ENCODE measurements around the gene TFCP2L1.
"Not testable (repeated sequence)": the region's sequence is repeated elsewhere in the genome, so short reads cannot be mapped to it uniquely, and the experiment has no call there.

The TFCP2L1 gene

GRCh38 chr2:121284463-121285449 lies at the start of gene TFCP2L1:
Gene TFCP2L1 (minus strand): TSS chr2:121285202. CDS start chr2:121285109, 93 bp downstream.
- no peak for DNase-seq (ENCODE audit: low read depth in 1 of 2, low spot score in 1 of 2)

- DNase-seq (ENCODE audit: low read depth in 1 of 2, low spot score in 1 of 2): no peak
Measured at GRCh38 chr2:121333834-121334558, 49.0 kb upstream of the TFCP2L1 start.

GRCh38 chr2:121333231-121333630 lies 48.2 kb upstream of the TFCP2L1 start:
- no peak for DNase-seq (ENCODE audit: low read depth in 1 of 2, low spot score in 1 of 2)

- DNase-seq (ENCODE audit: low read depth in 1 of 2, low spot score in 1 of 2): not testable (repeated sequence)
Measured at GRCh38 chr2:121331324-121331723, 46.3 kb upstream of the TFCP2L1 start.

- DNase-seq (ENCODE audit: low read depth in 1 of 2, low spot score in 1 of 2): no peak
Measured at GRCh38 chr2:121330921-121331320, 45.9 kb upstream of the TFCP2L1 start.

- no peak for DNase-seq (ENCODE audit: low read depth in 1 of 2, low spot score in 1 of 2)
Measured at GRCh38 chr2:121329786-121330185, 44.8 kb upstream of the TFCP2L1 start.

- DNase-seq (ENCODE audit: low read depth in 1 of 2, low spot score in 1 of 2): no peak
Measured at GRCh38 chr2:121326628-121327027, 41.6 kb upstream of the TFCP2L1 start.

- no peak for DNase-seq (ENCODE audit: low read depth in 1 of 2, low spot score in 1 of 2)
Measured at GRCh38 chr2:121324601-121325000, 39.6 kb upstream of the TFCP2L1 start.

GRCh38 chr2:121321476-121321875 lies 36.5 kb upstream of the TFCP2L1 start:
- DNase-seq (ENCODE audit: low read depth in 1 of 2, low spot score in 1 of 2): no peak

- DNase-seq (ENCODE audit: low read depth in 1 of 2, low spot score in 1 of 2): no peak
Measured at GRCh38 chr2:121319941-121320340, 34.9 kb upstream of the TFCP2L1 start.

- no peak for DNase-seq (ENCODE audit: low read depth in 1 of 2, low spot score in 1 of 2)
Measured at GRCh38 chr2:121316986-121317385, 32.0 kb upstream of the TFCP2L1 start.

- not testable (repeated sequence) for DNase-seq (ENCODE audit: low read depth in 1 of 2, low spot score in 1 of 2)
Measured at GRCh38 chr2:121313701-121314100, 28.7 kb upstream of the TFCP2L1 start.

GRCh38 chr2:121309801-121310200 lies 24.8 kb upstream of the TFCP2L1 start:
- no peak for DNase-seq (ENCODE audit: low read depth in 1 of 2, low spot score in 1 of 2)

GRCh38 chr2:121309323-121309722 lies 24.3 kb upstream of the TFCP2L1 start:
- DNase-seq (ENCODE audit: low read depth in 1 of 2, low spot score in 1 of 2): no peak

GRCh38 chr2:121307048-121307447 lies 22.0 kb upstream of the TFCP2L1 start:
- DNase-seq (ENCODE audit: low read depth in 1 of 2, low spot score in 1 of 2): no peak

GRCh38 chr2:121304941-121305340 lies 19.9 kb upstream of the TFCP2L1 start:
- no peak for DNase-seq (ENCODE audit: low read depth in 1 of 2, low spot score in 1 of 2)

- no peak for DNase-seq (ENCODE audit: low read depth in 1 of 2, low spot score in 1 of 2)
Measured at GRCh38 chr2:121303531-121304263, 18.7 kb upstream of the TFCP2L1 start.

- DNase-seq (ENCODE audit: low read depth in 1 of 2, low spot score in 1 of 2): not testable (repeated sequence)
Measured at GRCh38 chr2:121301190-121301589, 16.2 kb upstream of the TFCP2L1 start.

- no peak for DNase-seq (ENCODE audit: low read depth in 1 of 2, low spot score in 1 of 2)
Measured at GRCh38 chr2:121298476-121298875, 13.5 kb upstream of the TFCP2L1 start.

- not testable (repeated sequence) for DNase-seq (ENCODE audit: low read depth in 1 of 2, low spot score in 1 of 2)
Measured at GRCh38 chr2:121297866-121298265, 12.9 kb upstream of the TFCP2L1 start.

- no peak for DNase-seq (ENCODE audit: low read depth in 1 of 2, low spot score in 1 of 2)
Measured at GRCh38 chr2:121297217-121297830, 12.3 kb upstream of the TFCP2L1 start.
